ENCODE results near the gene SPDYE1.

- TF ChIP-seq, protein P1, sequence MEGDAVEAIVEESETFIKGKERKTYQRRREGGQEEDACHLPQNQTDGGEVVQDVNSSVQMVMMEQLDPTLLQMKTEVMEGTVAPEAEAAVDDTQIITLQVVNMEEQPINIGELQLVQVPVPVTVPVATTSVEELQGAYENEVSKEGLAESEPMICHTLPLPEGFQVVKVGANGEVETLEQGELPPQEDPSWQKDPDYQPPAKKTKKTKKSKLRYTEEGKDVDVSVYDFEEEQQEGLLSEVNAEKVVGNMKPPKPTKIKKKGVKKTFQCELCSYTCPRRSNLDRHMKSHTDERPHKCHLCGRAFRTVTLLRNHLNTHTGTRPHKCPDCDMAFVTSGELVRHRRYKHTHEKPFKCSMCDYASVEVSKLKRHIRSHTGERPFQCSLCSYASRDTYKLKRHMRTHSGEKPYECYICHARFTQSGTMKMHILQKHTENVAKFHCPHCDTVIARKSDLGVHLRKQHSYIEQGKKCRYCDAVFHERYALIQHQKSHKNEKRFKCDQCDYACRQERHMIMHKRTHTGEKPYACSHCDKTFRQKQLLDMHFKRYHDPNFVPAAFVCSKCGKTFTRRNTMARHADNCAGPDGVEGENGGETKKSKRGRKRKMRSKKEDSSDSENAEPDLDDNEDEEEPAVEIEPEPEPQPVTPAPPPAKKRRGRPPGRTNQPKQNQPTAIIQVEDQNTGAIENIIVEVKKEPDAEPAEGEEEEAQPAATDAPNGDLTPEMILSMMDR (IDR thresholded peaks at IDR 0.05; ENCODE audit: low read length): no peak
- no peak for TF ChIP-seq EZH2 (IDR thresholded peaks at IDR 0.05; ENCODE audit: borderline replicate concordance, low read length)
Measured at GRCh38 chr7:44056681-44057080, 59.0 kb downstream of the SPDYE1 start.

Data from OCI-LY1 (cell line).